Panc1 (cell line): ENCODE results near the gene SKOR1. TPM values are rescaled to one million over a fixed set of nuclear protein-coding genes. Genes with fewer than 3 reads are reported as not detected.
A peak's percentile ranks its signal among the peaks of the same experiment; 100 is the strongest.

Source experiments
- ATAC-seq: fragments of 200-7000 bp; cut with Tn5 transposase; 2 replicates; pipeline ENCODE4 v1.9.1; 2020; ENCODE audit warnings: mild to moderate bottlenecking, moderate library complexity
- BruUV-seq: library from RNA; stranded (reverse); fragments of 400-500 nt; replicated peaks from 2 replicates; lab custom pipeline; 2021; lab: Mats Ljungman, UMichigan
- CTCF ChIA-PET: fragments of 300-600 bp; sonication (Branson Sonifier 250); formaldehyde crosslinking; loops from one replicate; lab custom pipeline; 2022; ENCODE audit warnings: antibody characterized with exemption; lab: Charles Lee
- POLR2A ChIA-PET: fragments of 300-600 bp; sonication (Branson Sonifier 250); formaldehyde crosslinking; loops from one replicate; lab custom pipeline; 2022; ENCODE audit warnings: antibody characterized with exemption; lab: Charles Lee
- DNase-seq: peaks from one replicate; pipeline ENCODE4 v3.0.0-alpha.2; 2010; ENCODE audit warnings: low read depth, low spot score
- H3K27ac ChIP-seq: 2 replicates; pipeline ENCODE4 v1.5.1; 2011; ENCODE audit warnings: mild to moderate bottlenecking, low read length, inconsistent platforms
- H3K27me3 ChIP-seq: fragments of 200-500 bp; sonication (Bioruptor generic); 2 replicates; pipeline ENCODE4 v1.6.0; 2014; ENCODE audit warnings: low read length, inconsistent platforms; ENCODE audit not compliant: control insufficient read depth, insufficient read depth
- H3K36me3 ChIP-seq: fragments of 200-500 bp; sonication (Bioruptor generic); 2 replicates; pipeline ENCODE4 v1.5.1; 2014; ENCODE audit warnings: inconsistent platforms, mild to moderate bottlenecking, low read length, moderate library complexity; ENCODE audit not compliant: control insufficient read depth, insufficient read depth
- H3K4me1 ChIP-seq: 2 replicates; pipeline ENCODE4 v1.5.1; 2011; ENCODE audit warnings: inconsistent platforms, mild to moderate bottlenecking, low read length, moderate library complexity; ENCODE audit not compliant: control insufficient read depth, insufficient read depth
- H3K4me3 ChIP-seq, 2 experiments: 2 replicates each; pipeline ENCODE4 v1.5.1; 2011 to 2012; ENCODE audit warnings: low read depth in 2 of 2, low read length in 2 of 2, mild to moderate bottlenecking in 2 of 2, inconsistent platforms in 1 of 2, moderate library complexity in 1 of 2
- H3K9me3 ChIP-seq: fragments of 200-500 bp; sonication (Bioruptor generic); 2 replicates; pipeline ENCODE4 v1.5.1; 2014; ENCODE audit warnings: low read depth, mild to moderate bottlenecking, inconsistent platforms, low read length, moderate library complexity; ENCODE audit not compliant: control insufficient read depth, insufficient read depth
- CTCF ChIP-seq: fragments of 450-650 bp; IDR thresholded peaks from 2 replicates; pipeline ENCODE4 v1.5.1; 2017; ENCODE audit warnings: mild to moderate bottlenecking
- POLR2AphosphoS5 ChIP-seq: IDR thresholded peaks from 2 replicates; pipeline ENCODE4 v1.6.1; 2012; ENCODE audit warnings: mild to moderate bottlenecking, low read depth, low read length, moderate library complexity
- REST ChIP-seq, 2 experiments: IDR thresholded peaks; 2 replicates each; pipeline ENCODE4 v1.6.1; 2011 to 2012; ENCODE audit warnings: low read depth in 2 of 2, control low read depth in 1 of 2, low read length in 1 of 2, mild to moderate bottlenecking in 1 of 2, moderate library complexity in 1 of 2; ENCODE audit not compliant: insufficient read depth in 1 of 2
- SIN3A ChIP-seq: IDR thresholded peaks from 2 replicates; pipeline ENCODE4 v1.6.1; 2012; ENCODE audit warnings: low read depth, mild to moderate bottlenecking, low read length, moderate library complexity, borderline replicate concordance; ENCODE audit not compliant: insufficient read depth
- TCF7L2 ChIP-seq: IDR thresholded peaks from 2 replicates; pipeline ENCODE4 v1.6.1; 2011; ENCODE audit warnings: mild to moderate bottlenecking, low read depth, low read length, inconsistent platforms
- in situ Hi-C: cut with HindIII; loops from 2 replicates; pipeline ENCODE4 v1.10.0; 2016; ENCODE audit warnings: low sequenced_read_pairs, low pct_unique_long_range_greater_than_20kb
- intact Hi-C: fragments of 100-400 bp; cut with micrococcal nuclease; formaldehyde crosslinking; loops from one replicate; pipeline ENCODE4 v1.10.0; 2022; ENCODE audit not compliant: unreplicated experiment
- total RNA-seq: library from RNA; stranded (reverse); gene quantifications from one replicate; pipeline ENCODE4 v1.2.1, GENCODE V29; 2021; ENCODE audit not compliant: unreplicated experiment

Gene SKOR1
- total RNA-seq, 1 experiment from 2014 or later = 0.21 TPM

DNA sequence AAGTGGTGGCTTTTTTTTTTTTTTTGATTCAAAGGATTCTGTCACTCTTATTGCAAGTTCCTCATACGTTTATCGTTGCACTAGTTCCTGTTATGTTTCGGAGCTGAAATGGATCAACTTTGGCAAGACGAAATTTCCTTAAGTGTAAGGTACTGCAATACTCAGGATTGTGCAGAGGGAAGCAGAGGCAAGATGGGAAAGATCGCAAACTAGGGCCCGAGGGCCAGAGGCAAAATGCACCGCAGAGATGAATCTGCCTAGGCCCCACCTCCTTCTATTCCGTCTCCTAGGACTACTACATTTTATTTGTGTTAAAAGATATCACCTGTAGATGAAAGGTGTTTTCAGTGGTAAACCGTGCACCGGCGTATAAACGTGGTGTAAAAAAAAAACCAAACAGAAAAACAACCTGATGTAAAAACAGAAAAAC, 14.2 kb downstream of the SKOR1 start:
- peak; percentile 67 for DNase-seq

DNA sequence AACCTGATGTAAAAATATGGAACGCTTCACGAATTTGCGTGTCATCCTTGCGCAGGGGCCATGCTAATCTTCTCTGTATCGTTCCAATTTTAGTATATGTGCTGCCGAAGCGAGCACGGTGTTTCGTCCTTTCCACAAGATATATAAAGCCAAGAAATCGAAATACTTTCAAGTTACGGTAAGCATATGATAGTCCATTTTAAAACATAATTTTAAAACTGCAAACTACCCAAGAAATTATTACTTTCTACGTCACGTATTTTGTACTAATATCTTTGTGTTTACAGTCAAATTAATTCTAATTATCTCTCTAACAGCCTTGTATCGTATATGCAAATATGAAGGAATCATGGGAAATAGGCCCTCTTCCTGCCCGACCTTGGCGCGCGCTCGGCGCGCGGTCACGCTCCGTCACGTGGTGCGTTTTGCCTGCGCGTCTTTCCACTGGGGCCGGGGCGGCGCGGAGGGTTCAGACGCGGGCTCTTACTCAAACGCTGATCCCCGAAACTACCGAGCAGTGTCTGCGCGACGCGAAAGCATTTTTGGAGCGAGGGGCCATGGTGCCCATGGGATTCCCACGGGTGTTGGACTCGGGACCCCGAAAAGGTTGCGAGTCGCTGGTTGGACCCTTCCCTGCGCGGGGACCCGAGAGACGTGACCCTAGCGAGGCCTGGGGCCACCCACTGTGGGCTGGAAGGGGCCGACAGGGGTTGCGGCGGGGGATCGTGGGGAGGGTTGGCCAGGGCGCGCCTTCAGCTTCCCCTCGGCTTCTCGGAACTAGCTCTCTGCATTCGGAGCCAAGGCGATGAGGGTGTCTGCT, 14.8 kb downstream of the SKOR1 start, which contains the start of gene RNU6-1:
Gene RNU6-1, minus strand, starts transcription at position 117 of the 820 bp plus-strand sequence.
- in situ Hi-C loops (no loop called here), intact Hi-C loops (loop anchor here (5.0 to 10.0 kb wide), 3 partner anchors 318 to 595 kb away; partner anchors contain the start of gene C15orf61)
- DNase-seq = peak; percentile 88

More for the DNA sequence above, 14.2 kb downstream of the SKOR1 start:
- in situ Hi-C loops = no loop called here
- intact Hi-C loops = loop anchor here (5.0 to 10.0 kb wide), 3 partner anchors 317 to 595 kb away; partner anchors contain the start of gene C15orf61
- H3K4me3 ChIP-seq = peak overlapping the region; percentile 81 to 85
- TF ChIP-seq SIN3A (no peak), POLR2AphosphoS5 (no peak), CTCF (no peak), TCF7L2 (0 out of 2 replicates have a peak, but pooled peaks have one; percentile 29)
- H3K27ac ChIP-seq = peak overlapping the region; percentile 89
- no peaks in the 10 kb centered on the region for H3K9me3 ChIP-seq
- H3K27me3 ChIP-seq = no peaks in the 10 kb centered on the region
- CTCF ChIA-PET = no interaction called here
- no peaks in the 10 kb centered on the region for H3K36me3 ChIP-seq
- BruUV-seq = no TSS peak
- peaks cover 68% of the 10 kb centered on the region for H3K4me1 ChIP-seq
- POLR2A ChIA-PET = interaction anchor here (0.7 kb wide), 1 partner anchor 710 kb away, joined by 7 read pairs; no protein-coding TSS in a partner anchor
- ATAC-seq = peak; percentile 44

DNA sequence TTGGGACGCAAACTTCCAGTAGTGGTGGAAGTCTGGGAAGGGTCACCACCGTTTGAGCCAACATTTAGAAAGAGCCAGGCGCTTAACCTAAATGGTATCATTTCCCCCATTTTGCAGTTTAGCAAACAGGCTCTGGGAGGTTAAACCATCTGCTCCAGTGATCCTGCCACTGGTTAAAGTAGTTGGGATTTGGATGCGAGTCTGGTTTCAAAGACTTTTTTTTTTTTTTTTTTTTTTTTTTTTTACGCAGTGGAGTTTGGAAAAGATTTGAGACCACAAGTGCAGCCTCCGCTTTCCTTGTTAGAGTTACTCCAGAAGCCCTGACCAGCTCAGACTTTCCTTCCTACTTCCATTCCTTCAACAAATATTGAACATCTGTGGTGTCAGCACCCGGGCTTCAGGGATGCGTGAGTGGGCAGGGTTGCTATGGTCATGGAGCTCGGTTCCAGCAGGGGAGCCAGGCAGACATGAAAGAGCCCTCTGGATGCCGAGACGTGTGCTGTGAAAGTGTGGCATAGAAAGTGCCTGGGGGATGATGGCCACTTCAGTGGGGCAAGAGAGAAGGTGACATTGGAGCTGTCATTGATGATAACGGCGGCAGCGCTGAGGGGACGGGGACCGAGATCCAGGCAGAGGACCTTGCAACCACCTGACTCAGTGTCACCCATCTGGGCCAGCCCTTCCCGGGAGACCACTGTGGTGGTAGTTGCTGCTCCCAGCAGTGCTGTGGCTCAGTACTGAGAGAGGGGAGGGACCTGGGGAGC, 15.6 kb downstream of the SKOR1 start:
- Histone ChIP-seq H3K27me3 (no peaks in the 10 kb centered on the region), H3K36me3 (no peaks in the 10 kb centered on the region), H3K9me3 (no peaks in the 10 kb centered on the region), H3K27ac (peak overlapping the region; percentile 89), H3K4me1 (peaks cover 79% of the 10 kb centered on the region), H3K4me3 (peak overlapping the region; percentile 81 to 85)
- BruUV-seq = TSS peak; percentile 89
- TF ChIP-seq REST (IDR thresholded peaks at IDR 0.05; ENCODE audit: insufficient read depth in 1 of 2, low read depth in 2 of 2, low read length in 1 of 2) (no peak), POLR2AphosphoS5 (no peak; the same call in 1 of the 2 replicates), SIN3A (no peak), TCF7L2 (no peak), CTCF (no peak)
- ChIA-PET CTCF (interaction anchor here (0.7 kb wide), 2 partner anchors 412 to 1343 kb away, joined by 7 to 8 read pairs; no protein-coding TSS in a partner anchor), POLR2A (interaction anchor here (0.6 to 0.7 kb wide), 2 partner anchors 10 to 242 kb away, joined by 3 to 4 read pairs; no protein-coding TSS in a partner anchor)
- no peak for DNase-seq
- in situ Hi-C loops = no loop called here
- ATAC-seq = no peak
- intact Hi-C loops = no loop called here

More for the DNA sequence above, 14.8 kb downstream of the SKOR1 start, which contains the start of gene RNU6-1:
- Histone ChIP-seq H3K9me3 (no peaks in the 10 kb centered on the region), H3K4me3 (peak within 1 kb of the TSS; percentile 81 to 85), H3K36me3 (no peaks in the 10 kb centered on the region), H3K27ac (peak within 1 kb of the TSS; percentile 89), H3K27me3 (no peaks in the 10 kb centered on the region), H3K4me1 (peaks cover 74% of the 10 kb centered on the region)
- ChIA-PET POLR2A (interaction anchor here (0.7 kb wide), 2 partner anchors 11 to 710 kb away, joined by 4 to 7 read pairs; no protein-coding TSS in a partner anchor), CTCF (interaction anchor here (0.7 kb wide), 1 partner anchor 413 kb away, joined by 7 read pairs; no protein-coding TSS in a partner anchor)
- no peak; the same call in 1 of the 2 replicates for TF ChIP-seq SIN3A
- TF ChIP-seq TCF7L2 = 0 out of 2 replicates have a peak, but pooled peaks have one; percentile 24
- peak; percentile 86 for TF ChIP-seq POLR2AphosphoS5
- BruUV-seq = no TSS peak
- peak; percentile 84 for ATAC-seq
